HCT116 (cell line): ENCODE measurements around the gene GRIP2. TPM values are rescaled to one million over a fixed set of nuclear protein-coding genes. Genes with fewer than 3 reads are reported as not detected.

Experiments used
- ATAC-seq: fragments of 200-7000 bp; cut with Tn5 transposase; 2 replicates; pipeline ENCODE4 v1.9.1; 2020; ENCODE audit warnings: mild to moderate bottlenecking, moderate library complexity
- BruUV-seq: library from RNA; stranded (reverse); fragments of 400-500 nt; replicated peaks from 2 replicates; lab custom pipeline; 2021; lab: Mats Ljungman, UMichigan
- CTCF ChIA-PET: fragments of 300-600 bp; sonication (Branson Sonifier 250); formaldehyde crosslinking; loops from one replicate; lab custom pipeline; 2021; ENCODE audit warnings: antibody characterized with exemption; lab: Charles Lee
- POLR2A ChIA-PET: fragments of 300-600, 350-600 bp; sonication (Branson Sonifier 250); formaldehyde crosslinking; loops from one replicate; lab custom pipeline; 2021; ENCODE audit warnings: antibody characterized with exemption; lab: Charles Lee
- RAD21 ChIA-PET, 2 experiments: fragments of 300-600 bp; sonication (Branson Sonifier 250); formaldehyde crosslinking; loops; one replicate each; lab custom pipeline; 2023; ENCODE audit warnings: low total read pairs in 2 of 2; ENCODE audit not compliant: uncharacterized antibody in 2 of 2, unreplicated experiment in 2 of 2, low non-redundant PET in 1 of 2; lab: Charles Lee
- DNase-seq: peaks from one replicate; pipeline ENCODE4 v3.0.0-alpha.2; 2010; ENCODE audit warnings: low read depth, low spot score
- H2AFZ ChIP-seq: fragments of 200-600 bp; shearing (Covaris generic), sonication (generic); 2 replicates; pipeline ENCODE4 v1.6.1; 2017; ENCODE audit warnings: low read depth, mixed run types, mixed read lengths, antibody characterized with exemption, low read length; ENCODE audit not compliant: poor library complexity, severe bottlenecking
- H3K27ac ChIP-seq: 2 replicates; pipeline ENCODE4 v1.5.1; 2012; ENCODE audit warnings: low read depth, low read length
- H3K27me3 ChIP-seq: fragments of 200-600 bp; sonication (generic); 2 replicates; pipeline ENCODE4 v1.6.1; 2016; ENCODE audit warnings: mixed run types, low read length, mixed read lengths; ENCODE audit not compliant: insufficient read depth
- H3K36me3 ChIP-seq, 2 experiments: fragments of 200-500 bp in 1 of 2; fragments of 200-600 bp in 1 of 2; sonication (Bioruptor generic) in 1 of 2; sonication (generic) in 1 of 2; 2 replicates each; pipeline versions ENCODE4 v1.5.1 to v1.6.1; 2014 to 2016; ENCODE audit warnings: low read length in 2 of 2, inconsistent platforms in 1 of 2, mixed read lengths in 1 of 2, mixed run types in 1 of 2; ENCODE audit not compliant: insufficient read depth in 2 of 2, control insufficient read depth in 1 of 2
- H3K4me1 ChIP-seq, 2 experiments: fragments of 200-600 bp in 1 of 2; sonication (generic) in 1 of 2; 2 replicates each; pipeline versions ENCODE4 v1.5.1 to v1.6.1; 2012 to 2017; ENCODE audit warnings: low read length in 2 of 2, inconsistent platforms in 1 of 2, mild to moderate bottlenecking in 1 of 2, mixed read lengths in 1 of 2, mixed run types in 1 of 2, moderate library complexity in 1 of 2; ENCODE audit not compliant: insufficient read depth in 2 of 2, control insufficient read depth in 1 of 2
- H3K4me2 ChIP-seq: fragments of 200-600 bp; sonication (generic); 2 replicates; pipeline ENCODE4 v1.6.1; 2017; ENCODE audit warnings: mixed run types, low read length, mixed read lengths
- H3K4me3 ChIP-seq, 2 experiments: fragments of 200-600 bp in 1 of 2; sonication (generic) in 1 of 2; replicated peaks in 1 of 2; 2 replicates each; pipeline ENCODE4 v1.5.1; 2011 to 2016; ENCODE audit warnings: low read length in 2 of 2, control low read depth in 1 of 2, low read depth in 1 of 2, mild to moderate bottlenecking in 1 of 2, mixed read lengths in 1 of 2, mixed run types in 1 of 2
- H3K79me2 ChIP-seq: fragments of 200-600 bp; sonication (generic); 2 replicates; pipeline ENCODE4 v1.6.1; 2017; ENCODE audit warnings: mild to moderate bottlenecking, mixed run types, low read length, moderate library complexity, mixed read lengths; ENCODE audit not compliant: insufficient read depth
- H3K9ac ChIP-seq: fragments of 200-600 bp; sonication (generic); 2 replicates; pipeline ENCODE4 v1.6.1; 2016; ENCODE audit warnings: low read length, mixed read lengths
- H3K9me2 ChIP-seq: fragments of 200-600 bp; sonication (generic), shearing (Covaris generic); 2 replicates; pipeline ENCODE4 v1.6.1; 2017; ENCODE audit warnings: mixed run types, mild to moderate bottlenecking, moderate library complexity; ENCODE audit not compliant: insufficient read depth
- H3K9me3 ChIP-seq, 2 experiments: fragments of 200-500 bp in 1 of 2; fragments of 200-600 bp in 1 of 2; sonication (Bioruptor generic) in 1 of 2; sonication (generic) in 1 of 2; 2 replicates each; pipeline ENCODE4 v1.6.1; 2014 to 2017; ENCODE audit warnings: low read length in 2 of 2, mixed read lengths in 2 of 2, inconsistent platforms in 1 of 2, low read depth in 1 of 2, mild to moderate bottlenecking in 1 of 2, mixed run types in 1 of 2, moderate library complexity in 1 of 2; ENCODE audit not compliant: control insufficient read depth in 1 of 2, insufficient read depth in 1 of 2
- H4K20me1 ChIP-seq: fragments of 200-600 bp; sonication (generic), shearing (Covaris generic); 2 replicates; pipeline ENCODE4 v1.6.1; 2017; ENCODE audit warnings: mixed run types, mild to moderate bottlenecking, moderate library complexity; ENCODE audit not compliant: insufficient read depth
- EZH2 ChIP-seq: fragments of 200-600 bp; sonication (generic); IDR thresholded peaks from 2 replicates; pipeline ENCODE4 v1.6.1; 2017; ENCODE audit warnings: antibody characterized with exemption, mixed run types
- JUND ChIP-seq: IDR thresholded peaks from 2 replicates; pipeline ENCODE4 v1.6.1; 2012
- POLR2AphosphoS5 ChIP-seq: IDR thresholded peaks from 2 replicates; pipeline ENCODE4 v1.6.1; 2011; ENCODE audit warnings: mild to moderate bottlenecking, low read depth, low read length, moderate library complexity
- RAD21 ChIP-seq: IDR thresholded peaks from 2 replicates; pipeline ENCODE4 v1.6.1; 2012; ENCODE audit warnings: low read depth, mild to moderate bottlenecking
- SIN3A ChIP-seq: IDR thresholded peaks from 2 replicates; pipeline ENCODE4 v1.6.1; 2012; ENCODE audit warnings: low read depth
- SP1 ChIP-seq: IDR thresholded peaks from 2 replicates; pipeline ENCODE4 v1.6.1; 2012; ENCODE audit warnings: low read depth
- SRF ChIP-seq: IDR thresholded peaks from 2 replicates; pipeline ENCODE4 v1.6.1; 2012; ENCODE audit warnings: low read depth
- TCF7L2 ChIP-seq: IDR thresholded peaks from 2 replicates; pipeline ENCODE4 v1.7.0; 2011; ENCODE audit warnings: borderline replicate concordance, inconsistent platforms; ENCODE audit not compliant: insufficient read depth, insufficient read length; ENCODE audit errors: extremely low read depth
- YY1 ChIP-seq: IDR thresholded peaks from 2 replicates; pipeline ENCODE4 v1.6.1; 2011; ENCODE audit warnings: low read length, low read depth, moderate library complexity, mild to moderate bottlenecking; ENCODE audit not compliant: insufficient replicate concordance; ENCODE audit errors: extremely low read depth
- ZBTB33 ChIP-seq: IDR thresholded peaks from 2 replicates; pipeline ENCODE4 v1.6.1; 2011; ENCODE audit warnings: mild to moderate bottlenecking, low read length, moderate library complexity; ENCODE audit not compliant: insufficient replicate concordance; ENCODE audit errors: extremely low read depth
- intact Hi-C: fragments of 100-400 bp; cut with micrococcal nuclease; formaldehyde crosslinking; loops from 2 replicates; pipeline ENCODE4 v1.10.0; 2022
- total RNA-seq: library from RNA; stranded (reverse); gene quantifications from one replicate; pipeline ENCODE4 v1.2.1, GENCODE V29; 2021; ENCODE audit not compliant: unreplicated experiment
- TF ChIP-seq, protein P1 (sequence below): IDR thresholded peaks from 2 replicates; pipeline ENCODE4 v1.6.1; 2012; ENCODE audit warnings: low read depth
- TF ChIP-seq, protein P2 (sequence below): IDR thresholded peaks from 2 replicates; pipeline ENCODE4 v1.6.1; 2012
- TF ChIP-seq, protein P3 (sequence below): IDR thresholded peaks from 2 replicates; pipeline ENCODE4 v1.6.1; 2012

The GRIP2 gene
- total RNA-seq, 1 experiment from 2014 or later: 0.34 TPM

DNA sequence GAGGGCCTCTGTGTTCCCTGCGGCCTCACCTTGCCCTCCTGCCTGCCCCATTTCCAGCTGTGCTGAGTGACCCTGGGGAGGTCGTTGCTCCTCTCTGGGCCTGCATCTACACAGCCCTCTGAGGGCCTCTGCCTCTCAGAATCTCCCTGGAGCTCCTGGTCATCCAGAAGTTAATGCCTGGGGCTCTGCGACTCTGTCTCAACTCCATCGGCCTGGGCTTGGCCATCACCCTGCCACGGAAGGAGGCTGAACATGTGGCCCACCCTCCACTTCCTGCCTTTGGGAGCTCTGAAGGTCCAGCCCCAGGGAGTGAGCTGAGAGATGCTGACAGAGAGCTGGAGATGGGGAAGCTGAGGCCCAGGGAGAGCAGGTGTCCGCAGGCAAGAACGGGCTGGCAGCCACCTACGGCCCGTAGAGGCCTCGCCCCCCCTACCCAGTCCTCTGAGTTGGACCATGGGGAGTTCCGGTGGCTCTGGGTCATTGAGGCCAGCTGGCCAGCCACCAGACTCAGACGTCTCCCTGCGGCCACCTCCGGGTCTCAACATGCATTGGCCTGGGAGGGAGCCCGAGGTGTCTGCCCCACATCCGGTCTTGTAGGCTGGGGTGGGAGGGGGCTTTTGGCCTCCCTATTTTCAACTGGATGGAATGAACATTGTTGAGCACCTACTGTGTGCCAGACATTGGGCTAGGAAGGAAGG lies 34.2 kb downstream of the GRIP2 start:
- H3K79me2 ChIP-seq: no peaks in the 10 kb centered on the region
- POLR2A ChIA-PET: no interaction called here
- RAD21 ChIA-PET: no interaction called here
- peaks cover 5 to 11% of the 10 kb centered on the region in 2 experiments; a peak in 1 of 4 replicates for H3K9me3 ChIP-seq
- H3K4me1 ChIP-seq: peaks cover 0 to 4% of the 10 kb centered on the region in 2 experiments; a peak in 1 of 4 replicates
- H2AFZ ChIP-seq: no peak overlapping the region
- intact Hi-C loops: loop anchor here (5.0 kb wide), 1 partner anchor 276 kb away; no protein-coding TSS in a partner anchor
- no peaks in the 10 kb centered on the region for H4K20me1 ChIP-seq
- no peak for DNase-seq
- H3K4me3 ChIP-seq: no peak overlapping the region
- no peak overlapping the region for H3K9ac ChIP-seq
- H3K27ac ChIP-seq: no peak overlapping the region
- no peak for TF ChIP-seq TCF7L2
- TF ChIP-seq JUND: no peak
- TF ChIP-seq, protein P1, sequence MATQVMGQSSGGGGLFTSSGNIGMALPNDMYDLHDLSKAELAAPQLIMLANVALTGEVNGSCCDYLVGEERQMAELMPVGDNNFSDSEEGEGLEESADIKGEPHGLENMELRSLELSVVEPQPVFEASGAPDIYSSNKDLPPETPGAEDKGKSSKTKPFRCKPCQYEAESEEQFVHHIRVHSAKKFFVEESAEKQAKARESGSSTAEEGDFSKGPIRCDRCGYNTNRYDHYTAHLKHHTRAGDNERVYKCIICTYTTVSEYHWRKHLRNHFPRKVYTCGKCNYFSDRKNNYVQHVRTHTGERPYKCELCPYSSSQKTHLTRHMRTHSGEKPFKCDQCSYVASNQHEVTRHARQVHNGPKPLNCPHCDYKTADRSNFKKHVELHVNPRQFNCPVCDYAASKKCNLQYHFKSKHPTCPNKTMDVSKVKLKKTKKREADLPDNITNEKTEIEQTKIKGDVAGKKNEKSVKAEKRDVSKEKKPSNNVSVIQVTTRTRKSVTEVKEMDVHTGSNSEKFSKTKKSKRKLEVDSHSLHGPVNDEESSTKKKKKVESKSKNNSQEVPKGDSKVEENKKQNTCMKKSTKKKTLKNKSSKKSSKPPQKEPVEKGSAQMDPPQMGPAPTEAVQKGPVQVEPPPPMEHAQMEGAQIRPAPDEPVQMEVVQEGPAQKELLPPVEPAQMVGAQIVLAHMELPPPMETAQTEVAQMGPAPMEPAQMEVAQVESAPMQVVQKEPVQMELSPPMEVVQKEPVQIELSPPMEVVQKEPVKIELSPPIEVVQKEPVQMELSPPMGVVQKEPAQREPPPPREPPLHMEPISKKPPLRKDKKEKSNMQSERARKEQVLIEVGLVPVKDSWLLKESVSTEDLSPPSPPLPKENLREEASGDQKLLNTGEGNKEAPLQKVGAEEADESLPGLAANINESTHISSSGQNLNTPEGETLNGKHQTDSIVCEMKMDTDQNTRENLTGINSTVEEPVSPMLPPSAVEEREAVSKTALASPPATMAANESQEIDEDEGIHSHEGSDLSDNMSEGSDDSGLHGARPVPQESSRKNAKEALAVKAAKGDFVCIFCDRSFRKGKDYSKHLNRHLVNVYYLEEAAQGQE: no peak
- TF ChIP-seq, protein P2, sequence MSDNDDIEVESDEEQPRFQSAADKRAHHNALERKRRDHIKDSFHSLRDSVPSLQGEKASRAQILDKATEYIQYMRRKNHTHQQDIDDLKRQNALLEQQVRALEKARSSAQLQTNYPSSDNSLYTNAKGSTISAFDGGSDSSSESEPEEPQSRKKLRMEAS: no peak
- no peak for TF ChIP-seq SP1
- no peak for TF ChIP-seq SRF
- no peak for TF ChIP-seq YY1
- TF ChIP-seq SIN3A: no peak
- no peak for TF ChIP-seq ZBTB33
- no peak for TF ChIP-seq POLR2AphosphoS5
- TF ChIP-seq, protein P3, sequence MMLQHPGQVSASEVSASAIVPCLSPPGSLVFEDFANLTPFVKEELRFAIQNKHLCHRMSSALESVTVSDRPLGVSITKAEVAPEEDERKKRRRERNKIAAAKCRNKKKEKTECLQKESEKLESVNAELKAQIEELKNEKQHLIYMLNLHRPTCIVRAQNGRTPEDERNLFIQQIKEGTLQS: no peak
- no peak for TF ChIP-seq EZH2
- no peak for TF ChIP-seq RAD21
- BruUV-seq: no TSS peak
- H3K36me3 ChIP-seq: no peaks in the 10 kb centered on the region
- CTCF ChIA-PET: no interaction called here
- H3K9me2 ChIP-seq: no peaks in the 10 kb centered on the region
- H3K27me3 ChIP-seq: no peaks in the 10 kb centered on the region
- no peak overlapping the region for H3K4me2 ChIP-seq
- ATAC-seq: no peak
